ENCODE data around the gene KIF6.

KIF6 gene

DNA sequence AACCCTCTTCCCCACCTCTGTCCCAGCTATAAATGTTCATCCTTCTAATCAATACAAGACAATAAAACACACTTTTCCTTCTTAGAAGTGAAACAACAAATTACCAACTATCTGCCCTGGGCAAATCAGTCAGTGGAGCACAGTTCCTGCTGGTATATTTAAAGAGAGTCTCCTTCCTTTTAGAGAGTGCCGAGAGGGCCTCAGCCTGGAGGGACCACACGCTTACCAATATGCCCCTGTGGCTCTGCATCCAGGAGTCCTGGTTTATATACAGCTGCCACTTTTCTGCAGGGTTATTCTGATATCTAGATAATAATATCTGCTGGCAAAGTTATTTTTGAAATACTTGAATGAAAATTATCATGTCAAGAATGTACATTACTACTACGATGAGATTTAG, 315.3 kb downstream of the KIF6 start:
- no peak for DNase-seq

DNA sequence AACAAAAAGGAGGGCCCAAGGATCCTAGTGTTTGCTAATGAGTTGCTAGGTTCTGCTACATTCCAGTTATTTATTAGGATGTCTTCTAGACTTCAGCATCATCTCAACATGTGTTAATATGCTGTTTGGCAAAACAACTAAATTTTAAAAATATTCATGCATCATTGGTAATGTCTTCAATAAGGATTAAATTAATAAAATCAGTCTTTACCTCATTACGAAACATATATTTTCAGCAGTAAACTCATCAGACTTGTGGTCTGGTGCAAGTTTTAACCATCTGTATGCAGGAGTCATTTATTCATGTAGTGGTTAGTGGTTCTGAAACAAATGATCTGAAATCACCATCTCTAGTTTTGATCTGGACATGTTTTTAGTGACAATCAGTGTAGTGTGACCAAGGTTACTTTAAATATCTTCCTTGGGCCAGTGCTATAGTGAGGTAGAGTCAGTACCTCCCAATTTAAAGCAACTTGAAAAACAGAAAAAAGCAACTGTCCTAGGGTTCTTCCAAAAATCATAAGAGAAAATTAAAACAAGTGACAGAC, 317.7 kb downstream of the KIF6 start:
- no peak for DNase-seq

- no peak for DNase-seq
These were observed 320.9 kb downstream of the KIF6 start for GRCh38 chr6:39404312-39404711.

DNA sequence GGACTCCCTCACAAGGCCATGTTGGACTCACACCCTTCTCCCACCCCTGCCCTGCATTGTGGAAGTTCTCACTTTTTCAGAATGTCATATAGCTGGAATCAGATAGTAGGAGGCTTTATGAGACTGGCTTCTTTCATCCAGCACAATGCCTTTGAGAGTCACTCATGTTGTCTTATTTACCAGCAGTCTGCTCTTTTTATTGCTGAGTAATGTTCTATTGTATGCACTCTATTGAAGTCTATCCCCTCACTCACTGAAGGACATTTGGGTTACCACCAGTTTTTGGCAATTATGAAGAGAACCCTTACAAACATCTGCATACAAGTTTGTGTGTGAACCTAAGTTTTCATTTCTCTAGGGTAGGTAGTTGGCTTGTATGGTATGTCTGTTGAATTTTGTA, 321.9 kb downstream of the KIF6 start:
- no peak for DNase-seq

- no peak for DNase-seq
These were observed 322.9 kb downstream of the KIF6 start for GRCh38 chr6:39402239-39402751.

GRCh38 chr6:39401376-39401775, 323.8 kb downstream of the KIF6 start:
- DNase-seq = no peak

GRCh38 chr6:39400026-39400425, 325.2 kb downstream of the KIF6 start:
- no peak for DNase-seq

DNA sequence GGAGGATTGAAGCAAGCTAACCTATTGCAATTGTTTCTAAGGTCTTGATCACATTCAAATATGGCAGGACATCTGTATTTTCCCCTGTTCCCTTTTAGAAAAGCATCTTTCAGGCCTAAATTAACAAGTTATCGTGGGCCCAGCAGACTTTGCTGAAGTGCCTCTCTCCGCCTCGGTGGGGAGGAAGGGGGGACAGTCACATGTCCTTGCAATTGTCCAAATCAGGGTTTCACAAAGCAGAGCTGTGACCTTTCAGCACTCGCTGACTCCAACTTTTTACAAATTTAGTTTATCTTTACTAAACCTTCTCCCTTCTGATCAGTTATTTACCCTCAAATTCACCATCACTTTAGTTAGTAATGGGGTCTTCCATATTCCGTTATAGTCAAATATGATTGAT, 328.4 kb downstream of the KIF6 start:
- no peak for DNase-seq

GRCh38 chr6:39393075-39393474, 332.1 kb downstream of the KIF6 start:
- no peak for DNase-seq

DNA sequence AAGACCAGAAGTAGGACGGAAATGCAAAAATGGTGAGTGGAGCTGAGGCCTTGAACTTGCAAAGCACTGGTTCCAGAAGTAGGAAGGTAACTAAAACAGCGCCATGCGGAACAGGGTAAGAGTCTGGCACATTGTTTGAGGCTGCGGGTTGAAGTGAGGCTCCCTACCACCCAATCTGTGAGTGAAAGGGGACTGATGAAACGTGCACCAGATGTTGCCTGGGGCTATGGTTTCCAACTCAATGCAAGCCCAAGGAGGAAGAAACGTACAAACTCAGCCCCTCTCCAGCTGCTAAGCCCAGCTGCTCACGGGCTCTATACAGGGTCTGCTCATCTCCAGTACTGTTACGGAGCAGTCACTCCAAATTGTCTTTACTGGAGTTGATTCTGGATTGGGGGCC, 334.0 kb downstream of the KIF6 start:
- DNase-seq = no peak

GRCh38 chr6:39389484-39389767, 335.8 kb downstream of the KIF6 start:
- DNase-seq = no peak

- DNase-seq = no peak
These were observed 336.4 kb downstream of the KIF6 start for GRCh38 chr6:39388606-39389483.

DNA sequence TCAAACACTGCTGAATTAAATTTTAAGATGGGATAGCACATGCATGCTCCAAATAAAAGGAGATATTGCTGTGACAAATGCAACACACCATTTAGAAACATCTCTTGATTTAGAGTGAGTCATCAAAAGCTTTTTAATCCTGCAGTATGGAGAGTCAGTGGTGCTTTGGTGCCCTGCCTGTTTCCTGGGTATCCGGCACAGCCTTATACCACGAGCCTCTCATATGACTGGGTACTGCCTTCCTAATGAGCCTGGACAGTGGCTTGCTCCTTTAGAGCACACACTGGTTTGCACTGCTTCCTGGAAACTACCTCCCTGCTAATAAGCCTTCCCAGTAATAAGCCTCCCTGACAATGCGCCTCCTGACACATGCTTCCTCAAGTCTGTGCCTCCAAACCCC, 337.4 kb downstream of the KIF6 start:
- DNase-seq = no peak

GRCh38 chr6:39386487-39386886, 338.7 kb downstream of the KIF6 start:
- DNase-seq = no peak

DNA sequence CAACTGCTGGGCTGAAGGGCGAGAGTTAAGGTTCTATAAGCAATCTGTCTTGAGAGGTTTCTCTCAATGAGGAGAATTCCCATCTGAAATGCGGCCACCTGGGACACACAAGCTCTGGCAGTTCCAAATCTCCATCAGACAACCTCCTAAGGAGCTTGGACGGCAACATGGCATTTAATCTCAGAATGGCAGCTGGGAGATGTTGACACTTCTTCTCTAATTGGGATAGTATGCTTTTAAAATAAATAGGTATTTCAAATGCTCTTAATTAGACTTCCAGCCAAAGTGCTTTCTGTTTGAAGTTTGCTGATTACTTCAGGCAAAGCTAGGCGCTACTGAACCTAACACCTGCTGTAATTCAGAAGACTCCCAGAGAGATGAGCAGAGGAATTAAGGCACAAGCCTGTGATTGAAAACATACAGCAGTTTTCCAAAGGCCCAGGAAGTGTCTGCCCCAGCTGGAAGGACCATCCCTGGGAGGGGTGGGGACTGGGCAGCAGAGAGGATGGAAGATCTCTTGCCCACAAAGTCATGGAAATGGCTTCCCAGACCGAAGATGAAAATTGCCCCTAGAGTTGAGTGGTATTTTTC, 343.6 kb downstream of the KIF6 start:
- no peak for DNase-seq

GRCh38 chr6:39380837-39381549, 344.2 kb downstream of the KIF6 start:
- no peak for DNase-seq

GRCh38 chr6:39378960-39379425, 346.2 kb downstream of the KIF6 start:
- no peak for DNase-seq

DNA sequence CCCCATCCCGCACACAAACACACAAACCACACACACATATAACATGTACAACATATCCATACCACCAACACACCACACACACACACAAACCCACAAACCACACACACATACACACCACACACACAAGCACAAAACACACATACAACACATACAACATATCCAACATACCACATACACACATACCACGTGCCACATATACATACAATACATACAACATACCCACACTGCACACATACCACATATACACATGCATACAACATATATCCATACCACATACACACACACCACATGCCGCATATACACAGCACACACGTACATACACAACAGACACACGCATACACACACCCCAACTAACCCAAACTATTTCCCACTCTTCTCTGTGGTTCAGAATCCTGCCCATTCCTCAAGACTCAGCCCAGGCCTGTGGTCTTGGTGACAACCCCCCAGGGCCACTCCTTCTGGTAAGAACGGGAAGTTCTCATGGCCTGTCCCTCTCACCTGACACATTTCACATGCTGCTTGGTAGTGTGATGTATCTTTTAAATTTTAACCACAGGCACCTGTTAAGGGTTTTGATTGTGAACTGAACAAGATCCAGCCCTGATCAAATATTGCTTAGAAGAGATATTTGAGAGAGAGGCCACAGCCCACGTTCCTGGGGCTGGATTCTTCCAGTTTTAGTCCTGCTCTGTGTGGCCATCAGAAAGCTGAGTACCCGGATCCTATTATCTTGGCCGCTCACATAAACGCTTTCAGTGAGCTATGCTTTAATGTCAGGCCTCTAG, 346.8 kb downstream of the KIF6 start:
- DNase-seq = no peak

- DNase-seq = no peak
These were observed 347.7 kb downstream of the KIF6 start for GRCh38 chr6:39377539-39377950.

- no peak for DNase-seq
These were observed 349.8 kb downstream of the KIF6 start for GRCh38 chr6:39375405-39375804.

DNA sequence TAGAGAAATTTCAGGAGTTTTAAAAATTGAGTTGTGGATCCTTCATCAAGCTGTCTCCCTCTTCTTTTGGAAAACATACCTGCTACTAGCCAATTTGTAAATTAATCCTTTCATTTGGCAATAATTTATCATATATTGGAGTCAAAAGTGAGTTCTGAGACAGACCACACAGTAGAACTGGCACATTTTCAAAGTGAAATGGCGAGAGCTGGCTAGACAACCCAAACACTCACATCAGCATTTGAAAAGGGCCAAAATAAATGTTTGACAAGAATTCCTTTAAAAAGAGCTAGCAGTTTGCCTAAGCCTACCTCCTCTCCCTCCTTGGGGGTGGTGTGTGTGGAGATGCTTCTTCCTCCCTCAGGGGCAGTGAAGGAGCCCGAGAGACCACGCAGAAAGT, 354.8 kb downstream of the KIF6 start:
- no peak for DNase-seq

DNA sequence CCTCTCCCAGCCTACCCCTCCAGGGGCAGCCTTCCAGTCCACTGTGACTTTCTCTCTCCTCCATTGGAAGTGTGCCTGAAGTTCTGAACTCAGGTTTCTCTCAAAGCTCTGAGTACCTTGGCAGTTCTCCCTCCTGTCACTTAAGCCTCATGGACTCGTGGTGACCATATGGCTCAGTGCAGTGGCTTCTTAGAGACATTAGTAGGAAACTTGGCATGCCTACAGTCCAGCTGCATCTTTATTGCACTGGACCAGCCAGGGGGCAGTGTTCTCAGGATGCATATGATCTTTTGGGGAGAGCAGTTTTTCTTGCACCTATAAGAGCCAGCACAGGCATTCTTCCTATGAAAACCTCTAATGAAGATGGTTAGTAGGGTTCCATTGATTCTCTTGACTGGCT, 355.2 kb downstream of the KIF6 start:
- no peak for DNase-seq

- DNase-seq = no peak
These were observed 357.5 kb downstream of the KIF6 start for GRCh38 chr6:39367700-39368099.

Data from CD4-positive, alpha-beta T cell treated with Interleukin-4 for 1 hour (primary cell).